PC-3 (cell line): Measurements from ENCODE around the gene LRRFIP1. TPM values are rescaled to one million over a fixed set of nuclear protein-coding genes. Genes with fewer than 3 reads are reported as not detected.

ENCODE experiments used
- ATAC-seq: fragments of 200-7000 bp; cut with Tn5 transposase; 2 replicates; pipeline ENCODE4 v1.9.1; 2020; ENCODE audit warnings: mild to moderate bottlenecking, moderate library complexity
- BruUV-seq: library from RNA; stranded (reverse); fragments of 400-500 nt; replicated peaks from 2 replicates; lab custom pipeline; 2021; lab: Mats Ljungman, UMichigan
- CTCF ChIA-PET: fragments of 300-600 bp; sonication (Branson Sonifier 250); formaldehyde crosslinking; loops from one replicate; lab custom pipeline; 2022; ENCODE audit warnings: antibody characterized with exemption; lab: Charles Lee
- POLR2A ChIA-PET: fragments of 300-600 bp; sonication (Branson Sonifier 250); formaldehyde crosslinking; loops from one replicate; lab custom pipeline; 2022; ENCODE audit warnings: antibody characterized with exemption; ENCODE audit not compliant: unreplicated experiment; lab: Charles Lee
- DNase-seq: peaks from one replicate; pipeline ENCODE4 v3.0.0-alpha.2; 2015
- H2AFZ ChIP-seq: fragments of 300-600 bp; sonication (generic); 2 replicates; pipeline ENCODE4 v1.6.0; 2016; ENCODE audit warnings: antibody characterized with exemption, low read length
- H3F3A ChIP-seq: fragments of 300-600 bp; sonication (generic); one replicate; pipeline ENCODE4 v1.6.0; 2017; ENCODE audit warnings: antibody characterized with exemption, low read length, control low read depth, mild to moderate bottlenecking; ENCODE audit not compliant: unreplicated experiment
- H3K27ac ChIP-seq: fragments of 300-600 bp; sonication (generic); 2 replicates; pipeline ENCODE4 v1.5.1; 2016; ENCODE audit warnings: mild to moderate bottlenecking, low read length
- H3K27me3 ChIP-seq: fragments of 300-600 bp; sonication (generic); 2 replicates; pipeline ENCODE4 v1.6.1; 2016; ENCODE audit warnings: low read length, mixed read lengths
- H3K36me3 ChIP-seq: fragments of 300-600 bp; sonication (generic); 2 replicates; pipeline ENCODE4 v1.6.1; 2016; ENCODE audit warnings: low read depth, mixed run types, low read length, mixed read lengths
- H3K4me1 ChIP-seq: fragments of 300-600 bp; sonication (generic); 2 replicates; pipeline ENCODE4 v1.5.1; 2016; ENCODE audit warnings: low read length; ENCODE audit not compliant: insufficient read depth
- H3K4me2 ChIP-seq: fragments of 300-600 bp; sonication (generic); 2 replicates; pipeline ENCODE4 v1.6.0; 2016; ENCODE audit warnings: low read length
- H3K4me3 ChIP-seq: fragments of 300-600 bp; sonication (generic); 2 replicates; pipeline ENCODE4 v1.5.1; 2016; ENCODE audit warnings: mild to moderate bottlenecking, low read length, mixed read lengths
- H3K79me2 ChIP-seq: fragments of 300-600 bp; sonication (generic); 2 replicates; pipeline ENCODE4 v1.6.1; 2017; ENCODE audit warnings: low read length, mixed read lengths
- H3K9ac ChIP-seq: fragments of 300-600 bp; sonication (generic); 2 replicates; pipeline ENCODE4 v1.6.0; 2016; ENCODE audit warnings: mild to moderate bottlenecking, low read length
- H3K9me2 ChIP-seq: fragments of 300-600 bp; sonication (generic); replicated peaks from 2 replicates; pipeline ENCODE4 v1.6.1; 2016; ENCODE audit warnings: mixed run types, low read length, mixed read lengths
- H3K9me3 ChIP-seq: fragments of 300-600 bp; sonication (generic); 2 replicates; pipeline ENCODE4 v1.6.1; 2016; ENCODE audit warnings: low read length, mixed read lengths
- H4K20me1 ChIP-seq: fragments of 300-600 bp; sonication (generic); 2 replicates; pipeline ENCODE4 v1.6.1; 2016; ENCODE audit warnings: low read length, mixed read lengths
- EZH2 ChIP-seq: fragments of 300-600 bp; sonication (generic); IDR thresholded peaks from one replicate; pipeline ENCODE4 v1.6.1; 2017; ENCODE audit warnings: antibody characterized with exemption, mild to moderate bottlenecking, low read length; ENCODE audit not compliant: unreplicated experiment
- EZH2phosphoT487 ChIP-seq: fragments of 300-600 bp; sonication (generic); IDR thresholded peaks from 2 replicates; pipeline ENCODE4 v1.6.1; 2018; ENCODE audit warnings: mild to moderate bottlenecking, antibody characterized with exemption, low read length, borderline replicate concordance
- intact Hi-C: fragments of 100-400 bp; cut with micrococcal nuclease; formaldehyde crosslinking; loops from 2 replicates; pipeline ENCODE4 v1.9.0; 2023
- total RNA-seq: library from RNA; depleted of rRNA; stranded (reverse); fragments of >200 nt; gene quantifications from 2 replicates; pipeline ENCODE4 v1.2.3, GENCODE V29; 2014
- TF ChIP-seq, protein P1 (sequence below): fragments of 300-600 bp; sonication (generic); conservative IDR thresholded peaks from 2 replicates; pipeline ENCODE4 v1.5.1; 2017; ENCODE audit warnings: antibody characterized with exemption, low read depth, mild to moderate bottlenecking, low read length

Gene LRRFIP1
- total RNA-seq, 1 experiment from 2014 or later = 87.8 TPM

- Histone ChIP-seq H3K9me3 (no peaks in the 10 kb centered on the region), H3F3A (no peaks in the 10 kb centered on the region), H3K79me2 (peaks cover 12% of the 10 kb centered on the region), H3K4me2 (no peak overlapping the region), H3K4me3 (no peak overlapping the region), H2AFZ (no peak overlapping the region), H3K27me3 (no peaks in the 10 kb centered on the region), H4K20me1 (no peaks in the 10 kb centered on the region), H3K4me1 (peaks cover 10% of the 10 kb centered on the region; the same call in 1 of the 2 replicates), H3K9ac (no peak overlapping the region), H3K36me3 (no peaks in the 10 kb centered on the region), H3K9me2 (no peaks in the 10 kb centered on the region), H3K27ac (no peak overlapping the region)
- TF ChIP-seq EZH2 (no peak), EZH2phosphoT487 (no peak)
- TF ChIP-seq, protein P1, sequence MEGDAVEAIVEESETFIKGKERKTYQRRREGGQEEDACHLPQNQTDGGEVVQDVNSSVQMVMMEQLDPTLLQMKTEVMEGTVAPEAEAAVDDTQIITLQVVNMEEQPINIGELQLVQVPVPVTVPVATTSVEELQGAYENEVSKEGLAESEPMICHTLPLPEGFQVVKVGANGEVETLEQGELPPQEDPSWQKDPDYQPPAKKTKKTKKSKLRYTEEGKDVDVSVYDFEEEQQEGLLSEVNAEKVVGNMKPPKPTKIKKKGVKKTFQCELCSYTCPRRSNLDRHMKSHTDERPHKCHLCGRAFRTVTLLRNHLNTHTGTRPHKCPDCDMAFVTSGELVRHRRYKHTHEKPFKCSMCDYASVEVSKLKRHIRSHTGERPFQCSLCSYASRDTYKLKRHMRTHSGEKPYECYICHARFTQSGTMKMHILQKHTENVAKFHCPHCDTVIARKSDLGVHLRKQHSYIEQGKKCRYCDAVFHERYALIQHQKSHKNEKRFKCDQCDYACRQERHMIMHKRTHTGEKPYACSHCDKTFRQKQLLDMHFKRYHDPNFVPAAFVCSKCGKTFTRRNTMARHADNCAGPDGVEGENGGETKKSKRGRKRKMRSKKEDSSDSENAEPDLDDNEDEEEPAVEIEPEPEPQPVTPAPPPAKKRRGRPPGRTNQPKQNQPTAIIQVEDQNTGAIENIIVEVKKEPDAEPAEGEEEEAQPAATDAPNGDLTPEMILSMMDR = no peak
- DNase-seq (no peak), ATAC-seq (no peak)
- BruUV-seq = no TSS peak
- ChIA-PET POLR2A (no interaction called here), CTCF (no interaction called here)
- intact Hi-C loops = no loop called here
These were observed 4.6 kb downstream of the LRRFIP1 start for GRCh38 chr2:237631801-237632585.

GRCh38 chr2:237633061-237633561 is 5.7 kb downstream of the LRRFIP1 start:
- H3K9ac ChIP-seq = no peak overlapping the region
- CTCF ChIA-PET = no interaction called here
- H3K27ac ChIP-seq = no peak overlapping the region
- H3K9me3 ChIP-seq = no peaks in the 10 kb centered on the region
- no peak overlapping the region for H2AFZ ChIP-seq
- POLR2A ChIA-PET = no interaction called here
- H4K20me1 ChIP-seq = no peaks in the 10 kb centered on the region
- H3K36me3 ChIP-seq = no peaks in the 10 kb centered on the region
- TF ChIP-seq EZH2 = no peak
- no peak for TF ChIP-seq EZH2phosphoT487
- TF ChIP-seq, protein P1 = no peak
- H3K9me2 ChIP-seq = no peaks in the 10 kb centered on the region
- no peak overlapping the region for H3K4me3 ChIP-seq
- no peaks in the 10 kb centered on the region for H3F3A ChIP-seq
- no TSS peak for BruUV-seq
- no peak for DNase-seq
- H3K79me2 ChIP-seq = peaks cover 10% of the 10 kb centered on the region
- intact Hi-C loops = no loop called here
- H3K4me2 ChIP-seq = no peak overlapping the region
- ATAC-seq = no peak
- H3K4me1 ChIP-seq = peaks cover 9% of the 10 kb centered on the region; the same call in 1 of the 2 replicates
- H3K27me3 ChIP-seq = no peaks in the 10 kb centered on the region

DNA sequence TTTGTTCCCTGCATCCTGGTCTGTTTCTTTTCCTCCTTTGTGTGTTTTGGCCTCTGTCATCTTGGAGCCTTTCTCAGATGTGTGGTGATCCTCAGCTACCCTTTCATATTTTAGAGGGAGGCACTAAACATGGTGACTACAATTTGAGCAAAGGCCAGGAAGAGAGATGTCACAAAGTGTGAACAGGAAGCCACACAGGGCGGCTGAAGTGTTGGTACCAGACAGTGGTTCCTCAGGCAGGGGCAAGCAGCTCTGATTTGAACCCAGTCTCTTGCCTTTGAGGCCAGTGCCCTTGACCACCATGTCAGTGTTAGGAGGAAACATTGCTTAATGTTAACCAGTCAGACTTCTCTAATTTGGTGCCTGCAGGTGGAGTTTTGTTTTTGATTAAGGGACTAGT is 9.2 kb downstream of the LRRFIP1 start:
- Histone ChIP-seq H3K9me2 (no peaks in the 10 kb centered on the region), H3K9ac (no peak overlapping the region), H3K4me2 (no peak overlapping the region), H3F3A (no peaks in the 10 kb centered on the region), H3K9me3 (no peaks in the 10 kb centered on the region), H3K4me3 (no peak overlapping the region), H3K79me2 (no peaks in the 10 kb centered on the region), H3K27me3 (no peaks in the 10 kb centered on the region), H4K20me1 (no peaks in the 10 kb centered on the region), H3K27ac (no peak overlapping the region), H3K4me1 (no peaks in the 10 kb centered on the region), H3K36me3 (no peaks in the 10 kb centered on the region), H2AFZ (no peak overlapping the region)
- ATAC-seq = no peak
- CTCF ChIA-PET = no interaction called here
- intact Hi-C loops = no loop called here
- DNase-seq = no peak
- POLR2A ChIA-PET = no interaction called here
- no TSS peak for BruUV-seq
- TF ChIP-seq EZH2phosphoT487 (no peak), EZH2 (no peak)
- TF ChIP-seq, protein P1 = no peak
